ENCODE measurements around the gene KLF16.
"Not testable (repeated sequence)": the region's sequence is repeated elsewhere in the genome, so short reads cannot be mapped to it uniquely, and the experiment has no call there.

KLF16 gene

DNA sequence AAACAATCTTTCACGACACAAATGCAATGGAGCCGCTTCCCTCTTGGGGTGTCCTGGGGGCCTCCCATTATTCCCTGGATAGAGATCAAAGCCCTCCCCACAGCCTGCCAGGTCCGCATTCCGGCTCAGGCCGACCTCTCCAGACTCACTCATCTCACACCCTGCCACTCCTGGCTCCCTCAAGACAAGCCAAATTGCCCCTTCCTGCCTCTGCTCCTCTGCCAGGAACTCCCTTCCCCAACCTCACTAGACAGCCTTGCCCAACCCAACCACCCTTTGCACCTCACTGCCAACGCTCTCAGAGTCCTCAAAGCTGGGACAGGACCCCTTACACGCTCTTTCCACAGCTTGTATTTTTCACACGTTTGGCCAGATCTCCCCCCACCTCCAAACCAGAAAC is 20.4 kb upstream of the KLF16 start:
- DNase-seq = no peak

DNA sequence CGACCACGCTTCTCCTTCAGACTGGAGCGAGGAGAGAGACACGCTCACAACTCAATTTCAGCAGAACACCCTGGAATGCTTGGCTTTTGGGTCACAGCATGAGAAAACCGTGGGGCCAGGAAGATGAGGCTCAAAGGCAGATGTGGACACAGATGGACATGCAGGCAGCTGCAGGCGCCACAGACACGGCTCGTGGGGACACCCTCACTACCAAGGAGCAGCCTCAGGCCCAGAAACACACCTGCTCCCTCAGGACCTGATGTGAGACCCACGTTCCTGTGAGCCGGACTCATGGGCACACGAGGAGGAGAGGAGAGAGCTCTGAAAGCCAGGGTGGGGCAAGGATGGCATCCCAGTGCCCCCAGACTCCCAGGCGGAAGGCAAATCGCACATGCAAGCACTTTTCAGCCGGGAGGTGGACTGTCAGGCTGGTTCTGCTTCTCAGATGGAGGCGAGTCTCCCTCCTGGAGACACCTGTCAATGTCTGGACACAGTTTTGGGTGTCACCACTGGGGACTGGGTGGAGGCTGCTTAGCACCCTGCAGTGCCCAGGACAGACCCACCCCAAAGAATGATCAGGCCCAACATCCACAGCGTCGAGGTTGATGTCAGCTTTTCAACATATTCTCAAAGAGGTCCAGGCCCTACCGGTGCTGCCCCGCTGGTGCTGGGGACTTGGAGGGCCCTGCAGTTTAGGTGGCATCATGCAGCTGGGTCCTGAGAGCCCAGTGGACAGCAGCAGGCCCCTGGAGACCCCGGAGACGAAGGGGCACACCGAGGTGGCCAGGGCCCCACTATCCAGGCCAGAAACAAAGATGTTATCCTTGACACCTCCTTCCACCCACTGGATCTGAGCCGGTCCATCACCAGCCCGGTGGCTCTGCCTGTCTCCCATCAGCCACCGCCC is 19.7 kb upstream of the KLF16 start:
- DNase-seq = no peak

DNA sequence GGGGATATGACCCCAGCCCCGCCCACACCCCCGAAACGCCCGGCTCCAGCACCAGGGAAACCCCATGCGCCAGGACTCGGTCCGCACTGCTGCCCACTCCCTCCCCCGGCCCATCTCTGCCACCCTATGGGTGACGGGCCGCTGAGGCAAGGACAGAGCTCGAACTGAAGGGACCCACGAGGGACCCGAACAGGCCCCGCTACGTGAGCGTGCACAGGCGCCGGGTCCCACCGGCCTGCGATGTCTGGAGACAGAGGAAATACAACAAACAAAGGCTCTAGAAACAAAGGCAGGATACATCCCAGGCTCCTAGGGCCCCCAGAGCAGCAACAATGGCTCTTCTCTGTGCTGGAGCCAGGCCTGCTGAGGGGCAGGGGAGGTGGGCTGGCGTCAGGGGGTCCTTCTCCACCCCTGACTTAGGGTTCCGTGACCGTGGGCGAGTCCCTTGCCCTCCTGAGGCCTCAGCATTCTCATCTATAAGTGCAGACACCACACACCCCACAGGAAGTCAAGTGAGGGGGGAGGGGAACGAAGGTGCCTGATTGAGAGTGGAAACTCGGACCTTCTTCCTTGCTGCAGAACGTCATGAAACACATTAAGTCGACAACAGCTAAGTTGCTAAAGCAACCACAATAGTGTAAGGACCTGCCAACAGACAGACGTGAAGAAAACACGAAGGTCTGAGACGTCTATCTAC is 18.9 kb upstream of the KLF16 start:
- DNase-seq = no peak

DNA sequence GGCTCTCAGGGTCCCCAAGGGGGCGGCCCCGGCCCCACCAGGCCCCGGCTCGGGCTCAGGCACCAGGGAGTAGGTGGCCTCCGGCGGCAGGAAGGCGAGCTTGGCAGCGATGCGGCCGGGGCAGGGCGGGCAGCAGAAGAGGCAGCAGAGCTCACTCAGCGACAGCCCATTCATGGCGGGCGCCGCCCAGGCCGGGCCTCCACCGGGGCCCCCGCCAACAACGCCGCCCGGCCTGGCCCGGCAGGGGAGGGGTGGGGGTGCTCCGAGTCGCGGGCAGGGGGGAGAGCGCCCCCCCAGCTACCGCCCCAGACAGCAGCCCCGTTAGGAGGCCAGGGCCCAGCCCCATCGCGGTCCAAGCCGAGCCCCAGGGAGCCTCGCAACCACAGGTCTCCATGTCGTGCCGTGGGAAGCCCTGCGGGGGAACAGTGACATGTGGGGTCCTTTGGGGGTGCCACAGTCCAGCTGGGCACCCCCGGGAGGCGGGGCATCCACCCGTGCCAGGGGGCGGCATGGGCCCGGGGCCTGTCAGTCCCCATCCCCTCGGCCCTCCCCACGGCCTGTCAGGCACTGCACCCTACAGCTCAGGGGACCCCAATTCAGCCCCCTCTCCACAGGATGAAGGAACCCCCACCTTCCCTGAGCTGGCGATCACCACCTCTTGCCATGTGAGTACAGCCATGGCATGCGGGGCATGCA is 18.2 kb upstream of the KLF16 start:
- DNase-seq = not testable (repeated sequence)

DNA sequence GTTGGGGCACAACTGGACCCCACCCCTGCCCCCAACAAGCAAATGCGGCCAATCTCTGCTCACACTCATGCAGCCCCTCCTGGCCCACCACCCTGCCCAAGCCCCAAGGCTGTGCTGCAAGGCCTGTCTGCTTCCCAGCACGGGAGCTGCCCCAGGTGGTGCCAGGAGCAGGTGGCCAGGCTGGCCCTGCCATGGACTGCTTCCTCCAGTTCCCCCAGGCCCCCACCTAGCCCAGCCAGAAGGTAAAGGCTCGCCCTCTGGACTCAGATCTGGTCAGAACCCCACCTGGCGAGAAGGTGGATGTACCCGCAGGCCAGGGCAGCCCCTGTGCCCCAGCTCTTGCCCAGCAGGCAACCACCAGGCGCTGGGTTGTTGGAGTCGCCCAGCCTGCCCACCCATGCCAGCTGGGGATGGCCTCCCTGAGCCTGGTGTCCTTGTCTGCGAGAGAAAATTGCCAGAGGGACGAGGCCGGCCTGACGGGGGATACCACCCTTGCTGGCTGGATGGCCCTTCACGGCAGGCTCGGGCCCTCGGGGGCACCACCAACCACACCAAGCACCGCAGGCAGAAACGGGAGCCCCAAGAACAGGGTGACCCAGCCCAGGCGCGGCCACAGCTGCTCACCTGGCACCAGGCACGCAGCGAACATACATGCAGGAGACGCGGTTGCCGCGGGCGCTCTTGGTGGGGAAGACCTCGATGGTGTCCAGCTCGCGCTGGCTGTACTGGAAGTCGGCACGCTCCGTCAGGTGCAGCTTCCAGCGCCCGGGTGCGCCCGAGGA is 17.4 kb upstream of the KLF16 start:
- no peak for DNase-seq

DNA sequence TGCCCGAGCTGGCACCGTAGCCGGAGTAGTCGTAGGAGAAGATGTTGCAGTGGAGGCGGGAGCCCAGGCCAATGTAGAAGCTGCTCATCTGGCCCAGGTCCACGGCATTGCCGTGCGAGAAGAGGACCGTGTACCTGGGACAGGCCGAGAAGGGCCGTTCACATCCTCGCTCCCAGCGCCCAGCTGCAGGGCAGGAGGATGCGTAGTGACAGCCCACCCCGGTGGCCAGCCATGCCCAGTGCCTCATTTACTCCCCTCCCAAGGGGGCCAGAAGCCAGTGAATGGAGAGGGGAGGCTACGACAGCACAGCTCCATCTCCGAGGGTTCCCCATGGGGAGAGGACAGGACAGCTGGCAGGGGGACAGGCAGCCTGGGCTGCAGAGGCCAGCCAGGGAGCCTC is 16.6 kb upstream of the KLF16 start:
- not testable (repeated sequence) for DNase-seq

DNA sequence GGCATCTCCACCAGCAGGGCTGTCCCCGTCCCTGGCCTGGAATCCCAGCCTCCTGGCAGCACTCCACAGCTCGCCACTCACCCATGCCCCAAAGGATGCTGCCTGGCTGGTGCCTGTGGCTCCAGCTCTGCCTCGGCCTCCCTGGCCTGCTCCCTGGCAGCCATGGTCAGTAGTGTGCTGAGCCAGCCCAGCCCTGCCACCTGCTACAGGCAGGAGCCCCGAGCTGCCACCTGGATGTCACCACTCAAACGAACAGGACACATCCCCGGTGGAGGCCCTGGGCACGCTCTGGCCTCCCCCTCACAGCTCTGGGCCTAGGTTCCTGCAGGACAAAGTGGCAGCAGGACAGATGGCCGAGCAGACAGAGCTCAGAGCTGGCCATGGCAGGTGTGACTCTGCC is 15.2 kb upstream of the KLF16 start:
- DNase-seq = not testable (repeated sequence)

DNA sequence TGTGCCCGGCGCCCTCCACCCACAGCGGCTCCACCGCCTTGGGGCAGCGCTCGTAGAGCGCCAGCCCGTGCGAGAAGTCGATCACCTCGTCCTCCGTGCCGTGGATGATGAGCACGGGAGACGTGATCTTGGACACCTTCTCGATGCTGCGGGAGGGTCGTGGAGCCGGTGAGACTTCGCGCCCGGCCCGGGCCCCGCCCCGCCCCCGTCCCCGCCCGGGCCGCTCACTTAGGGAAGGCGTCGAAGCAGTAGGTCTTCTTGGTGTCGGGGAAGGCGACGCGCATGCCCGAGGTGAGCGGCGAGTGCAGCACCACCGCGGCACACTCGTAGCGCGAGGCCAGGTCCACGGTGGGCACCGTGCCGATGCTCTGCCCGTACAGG is 13.9 kb upstream of the KLF16 start:
- not testable (repeated sequence) for DNase-seq

DNA sequence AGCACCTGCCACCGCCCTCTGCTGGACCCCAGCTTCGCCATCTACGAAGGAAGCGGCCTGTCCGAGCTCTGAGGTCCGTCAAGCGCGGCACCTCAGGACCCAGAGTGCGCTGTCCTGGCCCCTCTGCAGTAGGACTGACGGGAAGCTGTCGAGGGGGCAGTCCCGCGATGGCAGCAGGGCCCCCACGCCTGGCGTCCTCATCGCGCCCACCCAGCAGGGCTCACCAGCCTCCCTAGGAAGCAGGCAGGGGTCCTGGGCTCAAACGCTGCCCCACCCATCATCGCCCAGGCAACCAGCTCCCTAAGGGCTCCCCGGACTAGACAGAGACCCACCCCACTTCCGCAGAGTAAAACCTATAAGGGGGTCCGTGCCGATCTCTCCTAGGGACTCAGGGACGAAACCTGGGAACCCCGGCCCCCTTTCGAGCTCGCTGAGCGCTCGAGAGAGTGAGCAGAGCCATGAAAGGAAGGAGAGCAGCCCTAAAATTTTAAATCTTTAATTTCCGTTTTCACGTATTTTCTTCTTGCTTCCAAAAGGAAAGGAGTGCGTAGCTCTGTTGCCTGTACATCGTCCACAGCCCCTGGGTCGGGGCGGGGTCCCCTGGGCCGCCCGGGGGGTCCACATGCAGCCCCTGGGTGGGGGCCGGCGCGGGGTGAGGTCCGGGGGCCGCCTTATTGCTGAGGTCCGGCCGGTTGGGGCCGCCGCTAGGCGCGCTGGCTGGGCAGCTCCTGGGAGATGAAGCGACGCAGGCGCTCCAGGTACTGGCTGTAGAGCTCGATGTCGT is 13.3 kb upstream of the KLF16 start:
- not testable (repeated sequence) for DNase-seq

DNA sequence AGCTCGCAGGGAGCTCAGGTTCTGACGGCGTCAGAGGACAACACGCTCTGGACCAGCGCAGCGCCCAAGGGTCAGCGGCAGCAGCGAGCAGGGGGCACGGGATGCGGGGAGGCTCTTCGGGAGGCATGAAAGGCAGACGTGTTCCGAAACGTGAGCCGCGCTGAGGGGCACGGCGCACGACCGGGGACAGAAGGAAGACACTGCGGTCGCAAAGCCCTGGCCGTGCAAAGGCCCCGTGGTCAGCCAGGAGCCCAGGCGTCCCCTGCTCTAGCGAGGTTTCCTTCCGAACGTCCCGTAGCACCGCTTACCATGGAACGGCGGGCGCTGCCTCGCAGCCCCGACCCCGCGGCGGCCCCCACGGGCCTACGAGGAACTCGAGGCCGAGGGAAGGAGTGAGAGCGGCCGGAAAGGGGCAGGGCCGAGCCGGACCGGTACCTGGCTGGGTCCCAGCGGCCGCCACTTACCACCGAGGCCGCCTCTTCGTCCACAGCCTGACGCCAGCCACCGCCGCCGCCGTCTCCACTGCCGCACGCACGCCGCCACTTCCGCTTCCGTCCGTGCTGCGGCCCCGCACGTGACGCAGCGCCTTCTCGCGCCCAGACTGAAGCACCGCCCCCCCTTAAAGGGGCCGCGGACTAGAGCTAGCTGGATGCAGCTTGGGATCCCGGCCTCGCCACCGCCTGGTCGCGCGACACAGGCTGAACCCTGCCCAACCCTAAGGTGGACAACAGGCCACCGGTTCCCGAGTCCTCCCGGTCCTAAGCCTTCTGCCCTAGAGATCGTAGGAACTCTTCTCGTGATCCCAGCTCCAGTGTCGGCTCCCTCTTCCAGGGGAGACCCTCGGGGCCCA is 12.5 kb upstream of the KLF16 start:
- peak; percentile 88 for DNase-seq

DNA sequence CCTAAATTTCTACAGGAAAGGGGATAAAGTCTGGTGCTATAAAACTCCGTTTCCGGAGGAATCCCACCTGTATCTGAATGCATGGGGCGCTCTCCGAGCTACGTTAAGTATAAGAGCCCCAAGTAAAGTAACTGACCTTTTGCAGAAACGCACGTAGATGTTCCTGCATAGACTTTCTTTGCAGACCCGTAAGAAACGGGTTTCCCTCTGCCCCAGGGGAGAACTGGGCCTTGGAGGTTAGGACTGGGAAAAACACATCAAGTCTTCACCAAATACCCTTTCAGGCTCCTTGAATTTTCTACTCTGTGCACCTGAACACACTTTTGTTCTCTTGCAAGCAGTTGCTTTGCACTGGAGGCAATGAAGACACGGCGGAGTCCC is 11.9 kb upstream of the KLF16 start:
- DNase-seq = not testable (repeated sequence)

DNA sequence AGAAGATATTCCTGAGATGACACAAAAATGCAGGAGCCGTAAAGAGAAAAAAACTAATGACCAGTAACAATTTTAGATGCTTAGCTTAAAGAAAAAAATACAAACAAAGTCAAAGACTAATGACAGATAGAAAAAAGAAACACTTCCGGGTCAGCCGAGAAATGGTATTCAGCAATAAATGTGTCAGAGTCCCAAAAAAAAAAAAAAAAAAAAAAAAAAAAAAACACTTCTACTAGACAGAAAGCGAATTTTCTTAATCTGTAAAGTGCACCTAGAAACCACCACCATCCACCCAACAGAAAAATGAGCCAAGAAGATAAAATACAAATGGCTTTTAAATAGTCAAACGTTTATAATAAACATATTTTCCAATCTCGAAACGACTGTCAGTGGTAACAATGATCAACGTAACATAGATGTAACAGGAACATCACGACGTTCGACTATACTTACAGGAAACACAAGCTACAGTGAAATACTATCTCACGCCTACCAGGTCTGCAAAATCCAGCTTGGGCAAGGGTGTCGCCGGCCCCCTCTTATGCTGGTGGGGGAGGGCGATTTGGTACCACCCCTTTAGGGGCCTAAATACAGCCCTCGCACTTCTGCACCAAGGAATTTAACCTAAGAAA is 11.3 kb upstream of the KLF16 start:
- DNase-seq = no peak

DNA sequence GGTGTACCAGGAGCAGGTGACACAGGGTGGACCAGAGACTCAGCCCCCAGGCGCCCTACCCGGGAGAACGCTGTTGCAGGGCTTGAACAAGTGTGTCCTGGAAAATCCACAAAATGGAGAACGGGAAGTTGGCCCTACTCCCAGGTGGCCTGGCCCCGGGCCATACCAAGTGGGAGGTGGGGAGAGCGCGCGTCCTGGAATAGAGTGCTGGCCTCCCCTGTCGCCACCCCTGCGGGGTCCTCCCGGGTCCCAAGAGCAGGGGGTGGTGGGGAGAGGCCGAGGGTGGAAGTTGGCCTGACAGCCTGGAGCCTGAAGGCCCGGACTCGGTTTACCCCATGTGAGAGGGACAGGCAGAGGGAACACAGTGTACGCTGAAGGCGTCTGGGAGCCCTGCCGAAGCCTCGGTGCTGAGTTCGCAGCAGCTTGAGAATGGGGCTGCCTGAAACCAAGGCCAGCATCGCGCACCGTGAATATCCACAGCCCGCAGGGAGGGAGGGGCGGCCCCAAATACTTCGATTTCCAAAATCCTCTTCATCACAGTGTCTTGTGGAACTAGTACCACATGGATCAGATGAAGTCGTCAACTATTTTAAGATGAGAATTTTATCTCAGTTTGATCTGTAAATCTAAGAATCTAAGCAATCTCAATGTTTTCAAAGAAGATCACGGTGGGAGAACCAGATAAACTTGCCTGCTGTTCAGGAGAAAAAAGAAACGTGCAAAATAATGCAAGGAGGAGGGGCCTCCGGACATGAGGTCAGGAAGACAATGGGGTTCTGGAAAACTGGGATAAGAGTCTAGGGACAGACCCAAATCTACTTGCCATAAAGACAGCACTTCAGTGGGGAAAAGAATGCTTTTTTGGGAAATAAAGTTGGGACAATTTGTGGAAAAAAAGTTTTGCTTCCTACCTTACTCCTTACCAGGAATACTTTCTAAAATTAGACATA is 10.4 kb upstream of the KLF16 start:
- no peak for DNase-seq

DNA sequence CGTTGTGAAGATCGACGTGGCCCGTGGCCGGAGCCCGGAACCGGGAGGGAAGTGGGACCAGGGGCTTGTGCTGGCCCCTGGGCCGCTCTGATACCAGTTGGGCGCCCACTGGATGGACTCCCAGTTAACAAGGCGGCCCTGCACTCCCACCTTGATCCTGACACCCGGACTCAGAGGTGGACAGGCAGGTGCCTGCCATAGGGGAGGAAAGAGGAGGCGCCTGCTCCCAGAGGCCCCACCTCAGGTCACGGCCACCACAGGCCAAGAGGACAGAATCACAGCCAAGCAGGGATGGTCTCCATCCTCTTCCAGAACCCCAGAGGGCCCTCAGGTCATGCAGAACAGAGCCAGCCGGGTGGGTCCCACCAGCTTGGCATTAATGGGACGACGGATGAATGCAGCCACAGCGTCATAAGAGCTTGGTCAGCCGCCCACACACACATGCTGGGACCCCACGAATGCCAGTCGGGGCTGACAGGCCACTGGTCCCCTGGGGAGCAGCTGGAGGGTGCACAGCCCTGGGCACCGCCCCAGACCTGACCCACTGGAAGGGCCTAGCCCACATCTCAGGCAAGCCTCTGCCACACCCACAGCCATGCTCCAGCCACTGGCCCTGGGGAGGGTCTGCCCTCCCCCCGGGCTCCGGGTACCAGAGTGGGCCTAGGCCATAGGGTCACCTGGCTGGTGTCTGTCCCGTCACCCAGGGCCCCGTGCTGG is 9.6 kb upstream of the KLF16 start:
- no peak for DNase-seq

DNA sequence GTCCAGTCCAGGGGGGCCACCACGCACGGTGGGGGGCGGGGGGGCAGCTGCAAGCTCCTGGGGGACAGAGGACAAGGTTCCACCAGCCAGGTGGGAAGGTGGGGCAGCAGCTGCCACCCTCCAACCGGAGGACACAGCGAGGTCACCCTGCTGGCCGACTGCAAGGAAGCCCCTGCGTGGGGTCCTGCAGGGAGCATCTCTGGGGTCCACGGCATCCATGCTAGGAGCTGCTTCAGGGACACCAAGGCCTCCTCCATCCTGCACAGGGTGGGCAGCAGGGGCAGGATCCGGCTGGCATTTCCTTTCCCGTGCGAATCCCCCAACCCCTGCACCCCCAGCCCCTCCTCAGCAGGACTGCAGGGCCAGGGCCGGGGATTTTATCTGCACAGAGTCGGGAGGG is 8.3 kb upstream of the KLF16 start:
- no peak for DNase-seq

DNA sequence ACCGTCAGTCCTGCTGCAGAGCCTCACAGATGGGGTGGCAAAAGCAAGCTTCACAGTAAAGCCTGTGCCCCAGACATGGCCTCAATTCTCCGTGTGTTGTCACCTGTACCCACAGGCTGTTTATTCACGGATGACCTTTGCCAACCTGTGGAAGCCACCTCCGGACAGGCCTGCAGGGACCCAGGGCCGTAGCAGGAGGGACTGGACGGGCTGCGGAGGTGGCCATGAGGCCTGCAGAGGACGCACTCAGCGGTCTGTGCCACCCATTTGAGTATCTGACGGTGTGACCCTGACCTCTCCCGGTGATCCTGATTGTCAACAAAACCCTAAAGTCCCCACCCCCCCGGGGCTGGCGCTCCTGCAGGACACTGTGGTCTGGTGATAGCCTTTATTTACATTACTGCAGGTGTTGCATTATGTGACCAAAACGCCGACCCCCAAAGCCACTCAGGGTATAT is 7.8 kb upstream of the KLF16 start:
- DNase-seq = no peak

DNA sequence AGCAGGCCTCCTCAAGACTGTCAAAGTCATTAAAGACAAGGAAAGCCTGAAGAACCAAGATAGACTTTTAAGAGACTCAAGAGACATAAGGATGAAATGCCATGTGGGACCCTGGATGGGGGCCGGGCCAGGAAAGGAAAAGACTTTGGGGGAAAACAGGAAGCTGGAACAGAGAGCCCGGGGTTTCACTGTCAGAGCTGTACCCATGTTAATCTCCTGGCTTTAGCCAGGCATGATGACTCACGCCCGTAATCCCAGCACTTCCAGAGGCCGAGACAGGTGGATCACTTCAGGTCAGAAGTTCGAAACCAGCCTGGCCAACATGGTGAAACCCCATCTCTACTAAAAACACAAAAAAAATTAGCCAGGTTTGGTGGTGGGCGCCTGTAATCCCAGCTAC is 5.6 kb upstream of the KLF16 start:
- no peak for DNase-seq

DNA sequence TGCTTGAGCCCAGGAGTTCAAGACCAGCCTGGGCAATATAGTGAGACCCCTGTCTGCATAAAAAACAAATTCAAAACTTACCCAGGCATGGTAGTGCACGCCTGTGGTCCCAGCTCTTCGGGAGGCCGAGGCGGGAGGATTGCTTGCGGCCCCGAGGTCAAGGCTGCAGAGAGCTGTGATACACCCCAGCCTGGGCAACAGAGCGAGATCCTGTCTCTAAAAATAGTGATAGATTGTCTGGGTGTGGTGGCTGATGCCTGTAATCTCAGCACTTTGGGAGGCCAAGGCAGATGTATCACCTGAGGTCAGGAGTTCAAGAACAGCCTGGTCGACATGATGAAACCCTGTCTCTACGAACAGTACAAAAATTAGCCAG is 4.0 kb upstream of the KLF16 start:
- DNase-seq = no peak

Data from NCI-H1092 treated with DMSO at 0.1 percent for 48 hours (cell line).